Non-pigmented ciliary epithelial cell (primary cell): ENCODE data around the gene CTAGE4.
"Not testable (repeated sequence)": the region's sequence is repeated elsewhere in the genome, so short reads cannot be mapped to it uniquely, and the experiment has no call there.

Source experiments
- DNase-seq: peaks from one replicate; pipeline ENCODE4 v3.0.0-alpha.2; 2010; ENCODE audit warnings: low read depth

The CTAGE4 gene, protein sequence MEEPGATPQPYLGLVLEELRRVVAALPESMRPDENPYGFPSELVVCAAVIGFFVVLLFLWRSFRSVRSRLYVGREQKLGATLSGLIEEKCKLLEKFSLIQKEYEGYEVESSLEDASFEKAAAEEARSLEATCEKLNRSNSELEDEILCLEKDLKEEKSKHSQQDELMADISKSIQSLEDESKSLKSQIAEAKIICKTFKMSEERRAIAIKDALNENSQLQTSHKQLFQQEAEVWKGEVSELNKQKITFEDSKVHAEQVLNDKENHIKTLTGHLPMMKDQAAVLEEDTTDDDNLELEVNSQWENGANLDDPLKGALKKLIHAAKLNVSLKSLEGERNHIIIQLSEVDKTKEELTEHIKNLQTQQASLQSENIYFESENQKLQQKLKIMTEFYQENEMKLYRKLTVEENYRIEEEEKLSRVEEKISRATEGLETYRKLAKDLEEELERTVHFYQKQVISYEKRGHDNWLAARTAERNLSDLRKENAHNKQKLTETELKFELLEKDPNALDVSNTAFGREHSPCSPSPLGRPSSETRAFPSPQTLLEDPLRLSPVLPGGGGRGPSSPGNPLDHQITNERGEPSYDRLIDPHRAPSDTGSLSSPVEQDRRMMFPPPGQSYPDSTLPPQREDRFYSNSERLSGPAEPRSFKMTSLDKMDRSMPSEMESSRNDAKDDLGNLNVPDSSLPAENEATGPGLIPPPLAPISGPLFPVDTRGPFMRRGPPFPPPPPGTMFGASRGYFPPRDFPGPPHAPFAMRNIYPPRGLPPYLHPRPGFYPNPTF

GRCh38 chr7:144183166-144183565 is at the start of gene CTAGE4:
Gene CTAGE4 (plus strand): TSS chr7:144183466. CDS start chr7:144183504, 38 bp downstream.
- not testable (repeated sequence) for DNase-seq

DNA sequence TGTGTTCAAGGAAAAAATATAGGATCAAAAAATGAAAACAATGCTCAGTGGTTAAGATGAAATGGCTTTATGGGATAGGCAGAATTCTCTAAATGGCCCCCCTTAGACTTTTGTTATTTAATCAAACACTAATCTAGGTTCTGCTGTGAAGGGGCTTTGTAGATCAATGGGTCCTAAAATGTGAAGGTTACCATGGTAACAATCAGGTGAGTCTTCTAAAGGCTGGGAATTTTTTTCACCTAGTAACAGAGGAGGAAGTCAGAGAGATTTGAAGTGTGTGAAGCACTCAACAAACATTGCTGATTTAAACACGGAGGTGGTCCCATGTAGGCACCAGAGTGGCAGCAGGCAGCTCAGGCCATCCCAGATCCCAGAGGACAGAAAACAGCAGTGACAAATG is 49.1 kb upstream of the CTAGE4 start:
- DNase-seq, result no peak

DNA sequence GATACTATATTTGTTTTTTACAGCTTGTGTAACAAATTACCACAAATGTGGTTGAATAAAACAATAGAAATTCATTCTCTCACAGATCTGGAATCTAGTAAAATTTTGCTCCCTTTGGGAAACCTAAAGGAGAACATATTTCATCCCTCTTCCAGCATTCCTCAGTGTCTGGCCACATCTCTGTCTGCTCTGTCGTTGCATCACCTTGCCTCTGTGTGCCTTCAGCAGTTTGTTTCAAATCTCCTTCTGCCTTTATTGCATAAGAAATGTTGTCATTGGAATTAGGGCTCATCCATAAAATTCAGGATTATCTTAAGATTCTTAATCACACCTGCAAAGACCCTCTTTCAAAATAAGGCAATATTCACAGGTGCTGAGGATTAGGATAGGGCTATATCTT is 45.8 kb upstream of the CTAGE4 start:
- no peak for DNase-seq

DNA sequence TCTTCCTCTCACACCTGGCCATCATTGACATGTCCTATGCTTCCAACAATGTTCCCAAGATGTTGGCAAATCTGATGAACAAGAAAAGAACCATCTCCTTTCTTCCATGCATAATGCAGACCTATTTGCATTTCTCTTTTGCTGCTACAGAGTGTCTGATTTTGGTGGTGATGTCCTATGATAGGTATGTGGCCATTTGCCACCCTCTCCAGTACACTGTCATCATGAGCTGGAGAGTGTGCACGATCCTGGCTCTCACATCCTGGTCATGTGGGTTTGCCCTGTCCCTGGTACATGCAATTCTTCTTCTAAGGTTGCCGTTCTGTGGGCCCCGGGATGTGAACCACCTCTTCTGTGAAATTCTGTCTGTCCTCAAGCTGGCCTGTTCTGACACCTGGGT is 41.1 kb upstream of the CTAGE4 start:
- no peak for DNase-seq

GRCh38 chr7:144144426-144144825 is 38.8 kb upstream of the CTAGE4 start:
- no peak for DNase-seq

- no peak for DNase-seq
Measured at GRCh38 chr7:144148224-144148827, 34.9 kb upstream of the CTAGE4 start.

DNA sequence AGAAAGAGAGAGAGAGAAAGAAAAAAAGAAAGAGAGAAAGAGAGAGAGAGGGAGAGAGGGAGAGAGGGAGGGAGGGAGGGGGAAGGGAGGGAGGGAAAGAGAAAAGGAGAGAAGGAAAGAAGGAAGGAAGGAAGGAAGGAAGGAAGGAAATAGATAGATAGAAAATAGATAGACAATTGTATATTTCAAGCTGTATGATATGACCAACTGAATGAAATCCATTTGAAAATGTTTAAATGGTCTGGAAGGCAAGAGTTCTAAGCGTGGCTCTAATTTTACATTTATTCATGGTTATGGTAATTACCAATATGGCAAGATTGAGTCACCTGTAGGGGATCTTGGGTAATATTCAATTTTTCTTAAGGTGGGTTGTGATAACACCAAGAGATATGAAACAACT is 24.4 kb upstream of the CTAGE4 start:
- DNase-seq, result no peak

DNA sequence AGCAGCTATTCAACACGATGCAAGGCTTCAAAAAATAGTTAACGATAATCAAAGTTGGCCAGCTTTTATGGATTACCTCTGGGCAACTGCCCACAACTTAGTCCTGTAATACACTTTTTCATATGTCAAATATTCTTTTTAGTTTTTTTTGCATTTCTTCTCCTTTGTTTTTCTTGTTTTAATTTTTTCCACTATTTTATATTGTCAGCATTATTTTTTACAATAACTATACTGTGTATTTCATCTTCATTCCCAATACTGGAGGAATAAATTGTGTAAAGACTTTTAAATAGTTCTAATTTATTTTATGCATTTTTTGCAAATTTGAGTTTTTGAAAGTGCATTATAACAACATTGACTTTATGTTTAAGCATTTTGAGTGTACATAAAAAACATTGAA is 18.5 kb upstream of the CTAGE4 start:
- DNase-seq, result no peak

DNA sequence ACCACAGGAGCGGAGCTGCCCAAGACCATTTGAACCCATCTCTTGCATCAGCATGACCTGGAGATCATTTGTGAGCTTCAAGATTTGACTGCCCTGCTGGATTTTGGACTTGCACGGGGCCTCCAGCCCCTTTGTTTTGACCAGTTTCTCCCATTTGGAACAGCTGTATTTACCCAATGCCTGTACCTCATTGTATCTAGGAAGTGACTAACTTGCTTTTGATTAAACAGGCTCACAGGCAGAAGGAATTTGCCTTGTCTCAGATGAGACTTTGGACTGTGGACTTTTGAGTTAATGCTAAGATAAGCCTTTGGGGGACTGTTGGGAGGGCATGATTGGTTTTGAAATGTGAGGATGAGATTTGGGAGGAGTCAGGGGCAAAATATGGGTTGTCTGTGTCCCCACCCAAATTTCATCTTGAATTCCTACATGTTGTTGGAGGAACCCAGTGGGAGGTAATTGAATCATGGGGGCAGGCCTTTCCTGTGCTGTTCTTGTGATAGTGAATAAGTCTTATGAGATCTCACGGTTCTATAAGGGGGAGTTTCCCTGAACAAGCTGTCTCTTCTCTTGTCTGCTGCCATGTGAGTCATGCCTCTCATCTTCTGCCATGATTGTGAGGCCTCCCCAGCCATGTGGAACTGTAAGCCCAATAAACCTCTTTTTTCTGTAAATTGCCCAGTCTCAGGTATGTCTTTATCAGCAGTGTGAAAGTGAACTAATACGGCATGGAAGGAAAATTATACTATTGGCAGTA is 11.5 kb upstream of the CTAGE4 start:
- DNase-seq, result peak; percentile 8

DNA sequence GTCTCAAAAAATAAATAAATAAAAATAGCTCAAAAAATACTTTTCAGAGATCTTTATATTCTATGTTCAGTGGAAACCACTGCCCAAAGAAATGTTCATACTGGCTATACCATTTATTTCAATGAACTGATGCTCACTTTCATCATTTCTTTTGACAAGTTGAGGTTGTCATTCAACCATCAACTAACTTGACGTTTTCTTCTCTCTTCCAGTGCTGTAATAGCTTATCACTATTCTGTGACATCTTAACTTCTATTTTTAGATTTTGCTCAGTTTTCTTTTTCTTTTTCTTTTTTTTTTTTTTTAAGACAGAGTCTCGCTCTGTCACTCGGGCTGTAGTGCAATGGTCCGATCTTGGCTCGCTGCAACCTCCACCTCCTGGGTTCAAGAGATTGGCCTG is 8.7 kb upstream of the CTAGE4 start:
- no peak for DNase-seq

GRCh38 chr7:144178380-144179164 is 4.7 kb upstream of the CTAGE4 start:
- not testable (repeated sequence) for DNase-seq

DNA sequence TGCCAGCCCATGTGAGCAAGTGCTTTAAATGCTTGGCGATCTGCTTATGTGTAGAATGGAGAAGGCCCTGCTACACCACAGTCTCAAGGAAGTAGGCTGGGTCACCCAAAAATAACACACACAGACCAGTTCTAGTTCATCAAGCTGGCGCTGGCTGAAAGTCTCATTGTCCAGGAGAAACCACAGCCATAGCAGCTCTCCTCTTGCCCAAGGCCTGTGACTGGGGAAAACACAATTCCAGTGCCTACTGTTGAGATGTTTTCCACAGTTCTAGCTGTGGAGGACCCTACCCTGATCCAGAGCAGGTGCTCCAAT is 4.1 kb upstream of the CTAGE4 start:
- not testable (repeated sequence) for DNase-seq

- not testable (repeated sequence) for DNase-seq
Measured at GRCh38 chr7:144187848-144188247, 4.6 kb downstream of the CTAGE4 start.

- DNase-seq, result not testable (repeated sequence)
Measured at GRCh38 chr7:144188578-144189171, 5.4 kb downstream of the CTAGE4 start.

GRCh38 chr7:144193782-144194181 is 10.5 kb downstream of the CTAGE4 start:
- not testable (repeated sequence) for DNase-seq

- DNase-seq, result not testable (repeated sequence)
Measured at GRCh38 chr7:144194453-144194852, 11.2 kb downstream of the CTAGE4 start.

GRCh38 chr7:144195212-144195872 is 12.1 kb downstream of the CTAGE4 start, which contains the start of gene ARHGEF35:
Gene ARHGEF35 (minus strand): TSS chr7:144195833. CDS start chr7:144188383, 7,450 bp downstream.
- not testable (repeated sequence) for DNase-seq

GRCh38 chr7:144198934-144199333 is 15.7 kb downstream of the CTAGE4 start:
- not testable (repeated sequence) for DNase-seq

DNA sequence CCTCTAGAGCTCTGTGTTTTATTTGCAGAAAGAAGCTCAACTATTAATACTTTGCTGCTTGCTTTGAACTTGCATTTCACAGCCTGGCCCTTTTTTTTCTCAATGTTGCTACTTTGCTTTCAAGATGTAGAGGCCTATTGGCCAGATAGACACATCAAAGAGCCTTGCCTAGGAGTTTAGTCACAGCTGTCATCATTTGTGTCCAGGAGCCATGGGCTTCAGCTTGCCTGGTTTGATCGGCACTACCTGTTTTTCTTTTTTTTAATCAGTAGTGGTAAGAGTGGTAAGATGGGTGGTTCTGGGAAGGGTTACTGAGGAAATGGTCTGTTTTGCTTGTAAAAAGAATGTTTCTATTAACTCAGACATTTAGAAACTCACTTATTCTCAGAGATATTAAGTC is 18.7 kb downstream of the CTAGE4 start:
- DNase-seq, result not testable (repeated sequence)

GRCh38 chr7:144203086-144203485 is 19.8 kb downstream of the CTAGE4 start:
- not testable (repeated sequence) for DNase-seq
